HG03159 (cell line): ENCODE measurements around the gene HNRNPK.

ENCODE experiments used
- ATAC-seq: cut with Tn5 transposase; IDR thresholded peaks from one replicate; pipeline ENCODE4 v1.9.1; 2021; ENCODE audit warnings: mild to moderate bottlenecking, moderate library complexity; ENCODE audit not compliant: unreplicated experiment

Gene HNRNPK

DNA sequence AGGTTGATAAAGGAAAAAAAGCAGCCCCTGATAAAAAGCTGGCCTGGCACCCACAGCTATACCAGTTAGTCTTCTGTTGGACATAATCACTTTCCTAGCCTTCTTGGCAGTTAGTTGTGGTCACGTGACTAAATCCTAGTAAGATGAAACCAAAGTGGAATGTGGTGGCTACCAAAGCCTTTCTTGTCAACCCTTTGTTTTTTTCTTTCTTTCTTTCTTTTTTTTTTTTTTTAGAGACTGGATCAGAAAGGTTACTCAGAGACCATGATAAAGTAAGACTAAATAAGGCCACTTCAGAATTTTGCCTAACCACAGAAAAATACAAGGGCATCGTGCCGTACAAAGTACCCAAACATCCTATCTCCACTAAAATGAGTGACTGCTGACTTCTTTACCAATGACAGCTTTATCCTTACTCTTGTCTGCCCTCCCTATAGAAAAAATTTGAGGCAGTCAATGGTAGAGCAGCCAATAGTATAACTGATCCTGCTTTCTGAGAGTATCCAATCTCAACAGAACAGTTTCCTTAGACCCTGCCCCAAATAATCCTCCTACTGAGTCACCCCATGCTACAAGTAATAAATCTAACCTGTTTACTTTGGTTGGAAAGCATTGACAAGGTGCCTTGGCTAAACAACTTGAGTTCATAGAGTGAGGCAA is 44.6 kb downstream of the HNRNPK start:
- no peak for ATAC-seq

GRCh38 chr9:83934569-83935275 is 45.3 kb downstream of the HNRNPK start:
- ATAC-seq = no peak

DNA sequence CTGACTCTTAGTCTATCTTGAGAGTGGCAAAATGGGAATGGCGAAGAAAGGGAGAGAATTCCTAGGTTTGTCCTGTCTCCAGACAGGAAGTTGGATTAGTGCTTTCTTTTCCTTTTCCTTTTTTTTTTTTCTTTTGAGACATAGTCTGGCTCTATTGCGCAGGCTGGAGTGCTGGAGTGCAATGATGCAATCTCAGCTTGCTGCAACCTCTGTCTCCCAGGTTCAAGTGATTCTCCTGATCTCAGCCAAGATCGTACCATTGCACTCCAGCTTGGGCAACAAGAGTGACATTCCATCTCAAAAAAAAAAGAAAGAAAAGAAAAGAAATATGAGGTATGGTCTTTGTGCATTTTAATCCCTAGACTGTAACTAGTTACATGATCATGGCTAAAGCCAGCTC is 46.2 kb downstream of the HNRNPK start:
- ATAC-seq = no peak

- ATAC-seq = no peak
Observed at GRCh38 chr9:83932851-83933250, 47.2 kb downstream of the HNRNPK start.

- no peak for ATAC-seq
Observed at GRCh38 chr9:83932011-83932410, 48.0 kb downstream of the HNRNPK start.

- no peak for ATAC-seq
Observed at GRCh38 chr9:83930881-83931280, 49.1 kb downstream of the HNRNPK start.

- ATAC-seq = no peak
Observed at GRCh38 chr9:83927591-83927990, 52.4 kb downstream of the HNRNPK start.

DNA sequence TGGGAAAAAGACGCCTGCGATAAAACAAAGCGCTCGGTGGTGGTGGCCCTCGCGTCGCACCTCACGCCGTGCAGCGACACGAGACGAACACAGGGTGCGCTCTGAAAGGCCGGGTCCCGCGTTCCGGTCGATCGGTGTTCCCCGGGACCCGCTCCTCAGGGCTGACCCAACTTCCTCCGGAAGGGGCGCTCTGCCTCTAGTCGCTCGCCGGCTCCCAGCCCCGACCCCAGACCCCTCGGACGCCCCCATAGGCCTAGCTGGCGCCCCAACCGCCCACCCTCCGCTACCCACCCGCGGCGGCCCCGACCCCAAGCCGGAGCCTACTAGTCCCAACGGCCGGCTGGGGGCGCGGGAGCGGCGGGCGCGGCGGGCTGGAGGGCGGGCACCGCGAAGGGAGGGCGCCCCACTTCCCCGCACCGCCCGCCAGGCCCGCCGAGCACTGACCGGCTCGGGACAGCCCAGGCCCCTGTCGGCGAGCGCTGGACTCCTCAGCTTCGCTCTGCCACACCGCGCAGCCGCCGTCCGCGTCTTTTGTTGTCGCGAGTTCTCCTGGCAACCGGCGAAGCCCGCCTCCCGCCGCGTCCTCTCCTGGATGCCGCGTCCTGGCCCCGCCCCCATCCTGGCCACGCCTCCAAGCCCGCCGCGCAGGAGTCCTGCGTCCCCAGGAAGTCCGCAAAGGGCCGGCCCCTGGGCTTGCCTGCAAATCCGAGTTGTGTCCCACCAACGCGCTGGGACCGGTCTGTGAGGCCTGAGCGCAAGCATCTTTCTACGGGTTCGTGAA is 58.9 kb downstream of the HNRNPK start, which contains the start of gene KIF27:
KIF27 (minus strand) TSS at position 506 of the 781 bp plus-strand sequence. CDS start 5,841 bp downstream, outside the sequence.
- ATAC-seq = peak; percentile 88

GRCh38 chr9:83920469-83920926 is 59.5 kb downstream of the HNRNPK start:
- ATAC-seq = peak; percentile 29

DNA sequence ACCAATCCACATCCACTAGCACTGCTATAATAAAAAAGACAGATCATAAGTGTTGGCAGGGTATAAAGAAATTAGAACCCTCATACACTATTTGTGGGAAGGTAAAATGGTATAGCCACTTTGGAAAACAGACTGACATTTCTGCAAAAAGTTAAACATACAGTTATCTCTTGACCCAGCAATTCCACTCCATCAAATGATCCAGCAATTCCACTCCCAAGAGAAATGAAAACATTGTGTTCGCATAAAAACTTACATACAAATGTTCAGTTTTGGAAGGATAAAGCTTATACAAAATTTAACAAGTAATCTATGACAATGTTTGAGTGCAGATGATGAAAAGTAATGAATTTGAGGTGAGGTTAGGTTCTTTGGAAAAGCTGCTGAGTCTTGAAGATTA is 60.9 kb downstream of the HNRNPK start:
- ATAC-seq = no peak
